Measurements from ENCODE around the gene NDUFA6. TPM values are rescaled to one million over a fixed set of nuclear protein-coding genes. Genes with fewer than 3 reads are reported as not detected.

Gene NDUFA6
- total and polyA plus RNA-seq, 2 of the 13 experiments (the other 11 are each of a cell fraction or from before 2014, with no cell fraction given): 68.5 to 87.8 TPM

DNA sequence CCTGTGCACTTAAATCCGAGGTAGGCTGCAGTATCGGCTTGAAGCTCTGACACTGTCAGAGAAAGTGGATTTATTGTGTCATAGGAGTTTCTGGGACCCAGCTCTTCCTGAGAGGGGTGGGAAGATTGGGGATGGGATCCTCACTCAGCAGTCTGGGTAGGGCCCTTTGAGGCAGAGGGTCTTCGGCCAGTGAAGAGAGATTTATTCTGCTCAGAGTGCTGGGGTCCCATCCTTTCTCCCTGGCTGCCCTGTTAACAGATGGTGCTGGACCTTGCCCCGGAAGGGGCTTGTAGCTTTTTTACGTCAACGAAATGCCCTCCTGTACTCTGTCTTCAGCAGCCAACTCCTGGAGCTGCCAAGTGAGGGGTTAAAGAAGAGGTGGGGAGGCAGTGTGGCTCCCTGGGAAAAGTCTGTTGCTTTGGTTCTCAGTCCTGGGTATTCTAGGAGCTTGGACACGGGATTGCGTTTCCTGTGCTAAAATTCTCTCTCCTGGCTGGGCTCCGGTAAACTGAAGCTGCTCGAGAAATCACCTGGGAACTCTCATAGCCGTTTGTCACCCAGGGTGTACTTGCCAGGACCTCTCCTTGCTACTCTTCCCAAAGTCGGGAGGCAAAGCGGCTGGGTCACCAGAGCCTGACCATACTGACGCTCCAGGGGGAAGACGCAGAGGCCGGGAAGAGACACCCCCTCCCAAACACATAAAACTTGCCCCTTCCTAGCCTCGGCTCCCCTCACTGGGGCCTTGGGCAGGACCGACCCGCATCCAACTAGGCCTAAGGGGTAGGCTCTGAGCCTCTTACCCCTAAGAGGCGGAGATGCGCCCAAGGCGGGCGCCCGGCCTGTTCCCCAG, 11.9 kb downstream of the NDUFA6 start (continued):
- TF ChIP-seq ZNF142 (CRISPR knock-in tag; IDR thresholded peaks at IDR 0.05): no peak
- peak; percentile 31; the same call in 1 of the 2 replicates for TF ChIP-seq ZC3H4 (CRISPR knock-in tag; IDR thresholded peaks at IDR 0.05; ENCODE audit: borderline replicate concordance)
- TF ChIP-seq, protein P1, sequence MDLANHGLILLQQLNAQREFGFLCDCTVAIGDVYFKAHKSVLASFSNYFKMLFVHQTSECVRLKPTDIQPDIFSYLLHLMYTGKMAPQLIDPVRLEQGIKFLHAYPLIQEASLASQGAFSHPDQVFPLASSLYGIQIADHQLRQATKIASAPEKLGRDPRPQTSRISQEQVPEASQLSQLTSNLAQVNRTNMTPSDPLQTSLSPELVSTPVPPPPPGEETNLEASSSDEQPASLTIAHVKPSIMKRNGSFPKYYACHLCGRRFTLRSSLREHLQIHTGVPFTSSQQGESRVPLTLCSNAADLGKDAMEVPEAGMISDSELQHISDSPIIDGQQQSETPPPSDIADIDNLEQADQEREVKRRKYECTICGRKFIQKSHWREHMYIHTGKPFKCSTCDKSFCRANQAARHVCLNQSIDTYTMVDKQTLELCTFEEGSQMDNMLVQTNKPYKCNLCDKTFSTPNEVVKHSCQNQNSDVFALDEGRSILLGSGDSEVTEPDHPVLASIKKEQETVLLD (CRISPR knock-in tag; IDR thresholded peaks at IDR 0.05; ENCODE audit: low read depth): no peak
- no peak for TF ChIP-seq ZNF552 (CRISPR knock-in tag; IDR thresholded peaks at IDR 0.05; ENCODE audit: borderline replicate concordance)
- TF ChIP-seq, protein P2, sequence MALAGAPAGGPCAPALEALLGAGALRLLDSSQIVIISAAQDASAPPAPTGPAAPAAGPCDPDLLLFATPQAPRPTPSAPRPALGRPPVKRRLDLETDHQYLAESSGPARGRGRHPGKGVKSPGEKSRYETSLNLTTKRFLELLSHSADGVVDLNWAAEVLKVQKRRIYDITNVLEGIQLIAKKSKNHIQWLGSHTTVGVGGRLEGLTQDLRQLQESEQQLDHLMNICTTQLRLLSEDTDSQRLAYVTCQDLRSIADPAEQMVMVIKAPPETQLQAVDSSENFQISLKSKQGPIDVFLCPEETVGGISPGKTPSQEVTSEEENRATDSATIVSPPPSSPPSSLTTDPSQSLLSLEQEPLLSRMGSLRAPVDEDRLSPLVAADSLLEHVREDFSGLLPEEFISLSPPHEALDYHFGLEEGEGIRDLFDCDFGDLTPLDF (CRISPR knock-in tag; IDR thresholded peaks at IDR 0.05): no peak
- 0 out of 2 replicates have a peak, but pooled peaks have one; percentile 32 for TF ChIP-seq SP4 (CRISPR knock-in tag; IDR thresholded peaks at IDR 0.05)
- TF ChIP-seq, protein P3, sequence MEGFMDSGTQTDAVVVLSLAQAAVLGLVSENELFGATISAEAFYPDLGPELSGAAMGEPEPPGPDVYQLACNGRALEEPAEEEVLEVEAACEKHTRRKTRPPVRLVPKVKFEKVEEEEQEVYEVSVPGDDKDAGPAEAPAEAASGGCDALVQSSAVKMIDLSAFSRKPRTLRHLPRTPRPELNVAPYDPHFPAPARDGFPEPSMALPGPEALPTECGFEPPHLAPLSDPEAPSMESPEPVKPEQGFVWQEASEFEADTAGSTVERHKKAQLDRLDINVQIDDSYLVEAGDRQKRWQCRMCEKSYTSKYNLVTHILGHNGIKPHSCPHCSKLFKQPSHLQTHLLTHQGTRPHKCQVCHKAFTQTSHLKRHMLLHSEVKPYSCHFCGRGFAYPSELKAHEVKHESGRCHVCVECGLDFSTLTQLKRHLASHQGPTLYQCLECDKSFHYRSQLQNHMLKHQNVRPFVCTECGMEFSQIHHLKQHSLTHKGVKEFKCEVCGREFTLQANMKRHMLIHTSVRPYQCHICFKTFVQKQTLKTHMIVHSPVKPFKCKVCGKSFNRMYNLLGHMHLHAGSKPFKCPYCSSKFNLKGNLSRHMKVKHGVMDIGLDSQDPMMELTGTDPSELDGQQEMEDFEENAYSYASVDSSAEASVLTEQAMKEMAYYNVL (CRISPR knock-in tag; IDR thresholded peaks at IDR 0.05; ENCODE audit: borderline replicate concordance): no peak
- no peak for TF ChIP-seq ZNF616 (CRISPR knock-in tag; IDR thresholded peaks at IDR 0.05; ENCODE audit: low read depth)
- TF ChIP-seq ZNF766 (CRISPR knock-in tag; IDR thresholded peaks at IDR 0.05; ENCODE audit: borderline replicate concordance): no peak
- TF ChIP-seq ZBTB25 (CRISPR knock-in tag; IDR thresholded peaks at IDR 0.05): no peak
- no peak for TF ChIP-seq ATF6 (CRISPR knock-in tag; conservative IDR thresholded peaks at IDR 0.05)
- TF ChIP-seq ZNF30 (CRISPR knock-in tag; IDR thresholded peaks at IDR 0.05): no peak
- no peak for TF ChIP-seq ZNF761 (CRISPR knock-in tag; conservative IDR thresholded peaks at IDR 0.05)

All from HepG2 (cell line).